Neural cell (in vitro differentiated cells): Measurements from ENCODE around the gene PIM2. TPM values are rescaled to one million over a fixed set of nuclear protein-coding genes. Genes with fewer than 3 reads are reported as not detected.

ENCODE experiments used
- H2AFZ ChIP-seq: fragments of 200-600, 300-800 bp; sonication (generic), shearing (Covaris generic); 2 replicates; pipeline ENCODE4 v1.6.0; 2014; ENCODE audit warnings: low read depth, mild to moderate bottlenecking, antibody characterized with exemption, low read length, moderate library complexity
- H3F3A ChIP-seq: fragments of 200-600 bp; shearing (Covaris generic); 2 replicates; pipeline ENCODE4 v1.6.1; 2016; ENCODE audit warnings: mild to moderate bottlenecking, moderate library complexity, mixed read lengths, antibody characterized with exemption, low read length; ENCODE audit not compliant: insufficient read depth, poor library complexity, severe bottlenecking
- H3K27ac ChIP-seq: fragments of 200-600, 300-800 bp; sonication (generic), shearing (Covaris generic); 2 replicates; pipeline ENCODE4 v1.5.1; 2014; ENCODE audit warnings: mild to moderate bottlenecking, low read length, moderate library complexity
- H3K27me3 ChIP-seq: fragments of 300-800, 200-600 bp; sonication (generic), shearing (Covaris generic); 2 replicates; pipeline ENCODE4 v1.6.0; 2014; ENCODE audit warnings: mild to moderate bottlenecking, low read depth, low read length, moderate library complexity; ENCODE audit not compliant: insufficient read depth
- H3K36me3 ChIP-seq: fragments of 300-800, 200-600 bp; sonication (generic), shearing (Covaris generic); 2 replicates; pipeline ENCODE4 v1.5.1; 2014; ENCODE audit warnings: mild to moderate bottlenecking, antibody characterized with exemption, low read length, moderate library complexity; ENCODE audit not compliant: insufficient read depth
- H3K4me2 ChIP-seq: fragments of 300-800, 200-600 bp; sonication (generic), shearing (Covaris generic); 2 replicates; pipeline ENCODE4 v1.6.0; 2014; ENCODE audit warnings: mild to moderate bottlenecking, low read length
- H3K4me3 ChIP-seq: fragments of 300-800, 200-600 bp; sonication (generic), shearing (Covaris generic); 2 replicates; pipeline ENCODE4 v1.5.1; 2014; ENCODE audit warnings: mild to moderate bottlenecking, low read length, moderate library complexity
- H3K79me2 ChIP-seq: fragments of 200-600 bp; shearing (Covaris generic); replicated peaks from 2 replicates; pipeline ENCODE4 v1.6.0; 2014; ENCODE audit warnings: mild to moderate bottlenecking, low read length, moderate library complexity; ENCODE audit not compliant: insufficient read depth
- H3K9ac ChIP-seq: fragments of 300-800, 200-600 bp; sonication (generic), shearing (Covaris generic); 2 replicates; pipeline ENCODE4 v1.6.1; 2016; ENCODE audit warnings: mild to moderate bottlenecking, low read length, mixed read lengths
- H3K9me2 ChIP-seq: fragments of 200-600 bp; shearing (Covaris generic); 2 replicates; pipeline ENCODE4 v1.6.1; 2016; ENCODE audit warnings: mild to moderate bottlenecking, low read length, mixed read lengths; ENCODE audit not compliant: insufficient read depth
- H3K9me3 ChIP-seq: fragments of 200-600, 300-800 bp; sonication (generic), shearing (Covaris generic); 2 replicates; pipeline ENCODE4 v1.6.1; 2016; ENCODE audit warnings: mild to moderate bottlenecking, mixed run types, low read length, moderate library complexity, mixed read lengths
- H4K20me1 ChIP-seq: fragments of 200-600 bp; shearing (Covaris generic); 2 replicates; pipeline ENCODE4 v1.6.1; 2016; ENCODE audit warnings: mild to moderate bottlenecking, mixed run types; ENCODE audit not compliant: insufficient read depth
- EP300 ChIP-seq: fragments of 450-650 bp; conservative IDR thresholded peaks from 2 replicates; pipeline ENCODE4 v1.6.1; 2014; ENCODE audit warnings: antibody characterized with exemption, mild to moderate bottlenecking, moderate library complexity; ENCODE audit not compliant: poor library complexity, severe bottlenecking
- EZH2 ChIP-seq: fragments of 200-600, 300-800 bp; shearing (Covaris generic), sonication (generic); IDR thresholded peaks from 2 replicates; pipeline ENCODE4 v1.6.1; 2014; ENCODE audit warnings: antibody characterized with exemption, low read length, borderline replicate concordance, mild to moderate bottlenecking; ENCODE audit not compliant: insufficient read depth, poor library complexity, severe bottlenecking
- MXI1 ChIP-seq: fragments of 450-650 bp; conservative IDR thresholded peaks from 2 replicates; pipeline ENCODE4 v1.6.1; 2014; ENCODE audit warnings: antibody characterized with exemption, mild to moderate bottlenecking; ENCODE audit not compliant: poor library complexity, severe bottlenecking
- POLR2AphosphoS5 ChIP-seq: IDR thresholded peaks from 2 replicates; pipeline ENCODE4 v1.6.1; 2012
- RAD21 ChIP-seq: fragments of 450-650 bp; conservative IDR thresholded peaks from 2 replicates; pipeline ENCODE4 v1.6.1; 2014; ENCODE audit warnings: antibody characterized with exemption, mild to moderate bottlenecking, moderate library complexity
- SMC3 ChIP-seq: fragments of 450-650 bp; conservative IDR thresholded peaks from 2 replicates; pipeline ENCODE4 v1.6.1; 2014; ENCODE audit warnings: antibody characterized with exemption, mild to moderate bottlenecking, moderate library complexity; ENCODE audit not compliant: poor library complexity
- TAF1 ChIP-seq: IDR thresholded peaks from 2 replicates; pipeline ENCODE4 v1.6.1; 2012; ENCODE audit warnings: low read depth
- polyA plus RNA-seq: library from polyadenylated mRNA; depleted of rRNA; stranded (reverse); fragments of >200 nt; gene quantifications from 2 replicates; pipeline ENCODE4 v1.2.3, GENCODE V29; 2014
- TF ChIP-seq, protein P1 (sequence below): fragments of 450-650 bp; IDR thresholded peaks from 2 replicates; pipeline ENCODE4 v1.5.1; 2014; ENCODE audit warnings: antibody characterized with exemption, mild to moderate bottlenecking, moderate library complexity; ENCODE audit not compliant: poor library complexity, severe bottlenecking
- TF ChIP-seq, protein P2 (sequence below): IDR thresholded peaks from 2 replicates; pipeline ENCODE4 v1.6.1; 2012; ENCODE audit warnings: borderline replicate concordance

Gene PIM2
- polyA plus RNA-seq, 1 donor from 2014 or later: 8.9 TPM

DNA sequence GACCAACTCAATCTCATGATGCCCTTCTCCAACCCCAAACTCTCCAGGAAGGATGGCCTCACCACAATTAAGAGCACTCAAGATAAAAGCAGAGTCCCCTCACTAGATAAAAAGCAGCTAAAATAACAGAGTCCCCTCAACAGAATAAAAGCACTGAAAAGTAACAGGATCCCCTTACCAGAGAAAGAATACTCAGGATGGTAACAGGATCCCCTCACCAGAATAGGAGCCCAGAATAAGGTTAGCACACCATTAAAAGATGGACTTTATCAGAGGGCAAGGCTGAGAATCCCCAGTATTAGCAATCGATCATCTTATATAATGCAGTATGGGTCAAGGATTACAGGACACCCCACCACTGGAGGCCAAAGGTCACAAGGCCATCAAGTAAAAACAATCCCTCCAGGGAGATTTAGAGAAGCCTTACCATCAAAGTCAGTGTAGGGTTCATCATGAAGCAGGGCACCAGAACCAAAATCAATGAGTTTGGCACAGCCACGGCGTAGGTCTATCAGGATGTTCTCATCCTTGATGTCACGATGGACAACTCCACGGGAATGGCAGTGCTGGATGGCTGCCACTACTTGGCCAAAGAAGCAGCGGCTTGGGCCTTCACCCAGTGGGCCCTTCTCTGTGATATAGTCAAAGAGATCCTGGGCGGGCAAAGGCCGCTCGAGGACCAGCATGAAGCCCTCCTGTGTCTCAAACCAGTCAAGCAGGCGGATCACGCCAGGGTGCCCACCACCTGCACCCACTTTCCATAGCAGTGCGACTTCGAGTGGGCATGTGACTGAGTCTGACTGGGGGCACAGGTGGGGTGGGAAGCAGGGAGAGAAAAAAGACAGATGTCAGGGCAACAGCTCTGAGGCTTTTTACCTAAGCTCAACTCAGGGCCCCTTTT is 4.0 kb downstream of the PIM2 start:
- Histone ChIP-seq H3K27me3 (no peaks in the 10 kb centered on the region), H3F3A (no peaks in the 10 kb centered on the region), H4K20me1 (no peaks in the 10 kb centered on the region), H3K9me3 (no peaks in the 10 kb centered on the region), H3K27ac (no peak overlapping the region), H3K9me2 (no peaks in the 10 kb centered on the region), H3K9ac (no peak overlapping the region), H3K4me3 (no peak overlapping the region), H2AFZ (no peak overlapping the region), H3K36me3 (no peaks in the 10 kb centered on the region), H3K4me2 (no peak overlapping the region), H3K79me2 (peaks cover 9% of the 10 kb centered on the region)
- TF ChIP-seq, protein P1, sequence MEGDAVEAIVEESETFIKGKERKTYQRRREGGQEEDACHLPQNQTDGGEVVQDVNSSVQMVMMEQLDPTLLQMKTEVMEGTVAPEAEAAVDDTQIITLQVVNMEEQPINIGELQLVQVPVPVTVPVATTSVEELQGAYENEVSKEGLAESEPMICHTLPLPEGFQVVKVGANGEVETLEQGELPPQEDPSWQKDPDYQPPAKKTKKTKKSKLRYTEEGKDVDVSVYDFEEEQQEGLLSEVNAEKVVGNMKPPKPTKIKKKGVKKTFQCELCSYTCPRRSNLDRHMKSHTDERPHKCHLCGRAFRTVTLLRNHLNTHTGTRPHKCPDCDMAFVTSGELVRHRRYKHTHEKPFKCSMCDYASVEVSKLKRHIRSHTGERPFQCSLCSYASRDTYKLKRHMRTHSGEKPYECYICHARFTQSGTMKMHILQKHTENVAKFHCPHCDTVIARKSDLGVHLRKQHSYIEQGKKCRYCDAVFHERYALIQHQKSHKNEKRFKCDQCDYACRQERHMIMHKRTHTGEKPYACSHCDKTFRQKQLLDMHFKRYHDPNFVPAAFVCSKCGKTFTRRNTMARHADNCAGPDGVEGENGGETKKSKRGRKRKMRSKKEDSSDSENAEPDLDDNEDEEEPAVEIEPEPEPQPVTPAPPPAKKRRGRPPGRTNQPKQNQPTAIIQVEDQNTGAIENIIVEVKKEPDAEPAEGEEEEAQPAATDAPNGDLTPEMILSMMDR: no peak
- TF ChIP-seq, protein P2, sequence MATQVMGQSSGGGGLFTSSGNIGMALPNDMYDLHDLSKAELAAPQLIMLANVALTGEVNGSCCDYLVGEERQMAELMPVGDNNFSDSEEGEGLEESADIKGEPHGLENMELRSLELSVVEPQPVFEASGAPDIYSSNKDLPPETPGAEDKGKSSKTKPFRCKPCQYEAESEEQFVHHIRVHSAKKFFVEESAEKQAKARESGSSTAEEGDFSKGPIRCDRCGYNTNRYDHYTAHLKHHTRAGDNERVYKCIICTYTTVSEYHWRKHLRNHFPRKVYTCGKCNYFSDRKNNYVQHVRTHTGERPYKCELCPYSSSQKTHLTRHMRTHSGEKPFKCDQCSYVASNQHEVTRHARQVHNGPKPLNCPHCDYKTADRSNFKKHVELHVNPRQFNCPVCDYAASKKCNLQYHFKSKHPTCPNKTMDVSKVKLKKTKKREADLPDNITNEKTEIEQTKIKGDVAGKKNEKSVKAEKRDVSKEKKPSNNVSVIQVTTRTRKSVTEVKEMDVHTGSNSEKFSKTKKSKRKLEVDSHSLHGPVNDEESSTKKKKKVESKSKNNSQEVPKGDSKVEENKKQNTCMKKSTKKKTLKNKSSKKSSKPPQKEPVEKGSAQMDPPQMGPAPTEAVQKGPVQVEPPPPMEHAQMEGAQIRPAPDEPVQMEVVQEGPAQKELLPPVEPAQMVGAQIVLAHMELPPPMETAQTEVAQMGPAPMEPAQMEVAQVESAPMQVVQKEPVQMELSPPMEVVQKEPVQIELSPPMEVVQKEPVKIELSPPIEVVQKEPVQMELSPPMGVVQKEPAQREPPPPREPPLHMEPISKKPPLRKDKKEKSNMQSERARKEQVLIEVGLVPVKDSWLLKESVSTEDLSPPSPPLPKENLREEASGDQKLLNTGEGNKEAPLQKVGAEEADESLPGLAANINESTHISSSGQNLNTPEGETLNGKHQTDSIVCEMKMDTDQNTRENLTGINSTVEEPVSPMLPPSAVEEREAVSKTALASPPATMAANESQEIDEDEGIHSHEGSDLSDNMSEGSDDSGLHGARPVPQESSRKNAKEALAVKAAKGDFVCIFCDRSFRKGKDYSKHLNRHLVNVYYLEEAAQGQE: no peak
- TF ChIP-seq EZH2 (no peak), TAF1 (no peak), MXI1 (no peak)

DNA sequence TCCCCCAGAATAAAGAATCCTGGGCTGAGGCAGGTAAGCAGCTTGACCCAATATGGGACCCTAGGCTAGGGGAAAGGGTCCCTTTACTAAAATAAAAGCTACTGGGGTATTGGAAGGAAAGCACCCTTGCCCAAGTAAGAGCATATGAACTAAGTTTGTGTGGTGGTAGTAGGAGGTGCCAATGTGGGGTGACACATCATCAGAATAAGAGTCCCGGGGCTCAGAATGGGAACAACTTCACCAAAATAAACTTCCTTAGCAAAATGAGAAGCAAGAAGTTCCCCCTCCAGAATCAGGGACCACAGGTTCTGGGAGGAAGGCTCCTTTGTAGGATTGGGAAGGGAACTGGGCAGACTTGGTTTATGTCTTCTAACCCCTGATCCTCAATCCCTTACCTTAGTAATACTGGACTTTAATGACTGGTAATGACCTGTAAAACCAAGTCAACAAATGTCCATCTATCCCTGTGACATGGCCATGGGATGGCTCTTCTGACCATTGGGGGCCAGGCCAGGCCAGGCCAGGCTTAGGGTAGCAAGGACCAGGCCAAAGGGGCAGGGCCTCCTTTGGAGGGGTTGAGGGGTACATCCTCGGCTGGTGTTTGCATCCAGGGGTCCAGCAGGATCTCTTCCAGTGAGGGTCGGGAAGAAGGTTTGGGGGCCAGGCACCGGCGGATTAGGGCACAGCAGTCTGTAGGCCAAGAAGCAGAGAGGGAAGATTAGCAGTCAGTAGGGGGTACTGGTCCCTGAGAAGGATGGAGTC is 5.0 kb downstream of the PIM2 start:
- Histone ChIP-seq H3K36me3 (no peaks in the 10 kb centered on the region), H3K9me3 (no peaks in the 10 kb centered on the region), H3F3A (no peaks in the 10 kb centered on the region), H3K27me3 (no peaks in the 10 kb centered on the region), H3K79me2 (peaks cover 9% of the 10 kb centered on the region), H4K20me1 (no peaks in the 10 kb centered on the region), H3K4me3 (no peak overlapping the region), H3K9me2 (no peaks in the 10 kb centered on the region), H3K4me2 (no peak overlapping the region), H2AFZ (no peak overlapping the region), H3K9ac (no peak overlapping the region), H3K27ac (no peak overlapping the region)
- TF ChIP-seq RAD21 (no peak), EP300 (no peak), SMC3 (no peak), POLR2AphosphoS5 (no peak), MXI1 (no peak), EZH2 (no peak), TAF1 (no peak)
- TF ChIP-seq, protein P2: no peak
- TF ChIP-seq, protein P1: no peak
